ENCODE measurements around the gene PTER.

DNA sequence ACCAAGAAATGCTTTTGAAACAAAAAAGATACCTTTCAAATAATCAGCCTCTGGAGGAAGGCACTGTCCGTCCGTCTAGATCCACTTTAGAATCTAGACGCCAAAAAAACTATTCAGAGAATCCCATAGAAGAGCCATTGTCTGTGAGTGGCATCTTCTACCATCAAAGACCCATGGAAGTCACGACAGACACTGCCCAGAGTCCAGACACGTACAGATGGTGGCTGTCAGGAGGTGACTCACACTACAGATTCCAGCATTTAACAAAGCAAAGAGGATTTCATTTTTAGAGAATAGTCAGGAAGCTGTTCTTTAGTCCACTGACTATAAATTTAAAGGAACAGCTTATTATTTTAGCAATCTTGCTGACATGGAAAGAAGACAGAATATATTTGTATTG, 73.2 kb downstream of the PTER start:
- TF ChIP-seq, protein P1, sequence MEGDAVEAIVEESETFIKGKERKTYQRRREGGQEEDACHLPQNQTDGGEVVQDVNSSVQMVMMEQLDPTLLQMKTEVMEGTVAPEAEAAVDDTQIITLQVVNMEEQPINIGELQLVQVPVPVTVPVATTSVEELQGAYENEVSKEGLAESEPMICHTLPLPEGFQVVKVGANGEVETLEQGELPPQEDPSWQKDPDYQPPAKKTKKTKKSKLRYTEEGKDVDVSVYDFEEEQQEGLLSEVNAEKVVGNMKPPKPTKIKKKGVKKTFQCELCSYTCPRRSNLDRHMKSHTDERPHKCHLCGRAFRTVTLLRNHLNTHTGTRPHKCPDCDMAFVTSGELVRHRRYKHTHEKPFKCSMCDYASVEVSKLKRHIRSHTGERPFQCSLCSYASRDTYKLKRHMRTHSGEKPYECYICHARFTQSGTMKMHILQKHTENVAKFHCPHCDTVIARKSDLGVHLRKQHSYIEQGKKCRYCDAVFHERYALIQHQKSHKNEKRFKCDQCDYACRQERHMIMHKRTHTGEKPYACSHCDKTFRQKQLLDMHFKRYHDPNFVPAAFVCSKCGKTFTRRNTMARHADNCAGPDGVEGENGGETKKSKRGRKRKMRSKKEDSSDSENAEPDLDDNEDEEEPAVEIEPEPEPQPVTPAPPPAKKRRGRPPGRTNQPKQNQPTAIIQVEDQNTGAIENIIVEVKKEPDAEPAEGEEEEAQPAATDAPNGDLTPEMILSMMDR (conservative IDR thresholded peaks at IDR 0.05), result no peak
- no peak for TF ChIP-seq ZFX (IDR thresholded peaks at IDR 0.05)
